T-helper 2 cell treated with Interferon-gamma antibody and Interleukin-4, amounts not matched to agents 5 μg/mL and 100 μg/mL, for 36 hours (primary cell): Measurements from ENCODE around the gene ZBED6.
A peak's percentile ranks its signal among the peaks of the same experiment; 100 is the strongest.
"Not testable (repeated sequence)": the region's sequence is repeated elsewhere in the genome, so short reads cannot be mapped to it uniquely, and the experiment has no call there.

Source experiments
- DNase-seq: peaks from one replicate; pipeline ENCODE4 v3.0.0; 2021; ENCODE audit warnings: low spot score
- H3K27ac Mint-ChIP-seq: one replicate; pipeline ENCODE4 v1.8.0; 2021; ENCODE audit warnings: mild to moderate bottlenecking, mixed read lengths
- H3K27me3 Mint-ChIP-seq: one replicate; pipeline ENCODE4 v1.8.0; 2021; ENCODE audit warnings: low read depth, mixed read lengths
- H3K36me3 Mint-ChIP-seq: one replicate; pipeline ENCODE4 v1.8.0; 2021; ENCODE audit warnings: low read depth, mixed read lengths
- H3K4me1 Mint-ChIP-seq: one replicate; pipeline ENCODE4 v1.8.0; 2021; ENCODE audit warnings: low read depth, mixed read lengths
- H3K4me3 Mint-ChIP-seq: one replicate; pipeline ENCODE4 v1.8.0; 2022; ENCODE audit warnings: mild to moderate bottlenecking, moderate library complexity, mixed read lengths
- H3K9me3 Mint-ChIP-seq: one replicate; pipeline ENCODE4 v1.8.0; 2021; ENCODE audit warnings: mixed read lengths

Gene ZBED6

DNA sequence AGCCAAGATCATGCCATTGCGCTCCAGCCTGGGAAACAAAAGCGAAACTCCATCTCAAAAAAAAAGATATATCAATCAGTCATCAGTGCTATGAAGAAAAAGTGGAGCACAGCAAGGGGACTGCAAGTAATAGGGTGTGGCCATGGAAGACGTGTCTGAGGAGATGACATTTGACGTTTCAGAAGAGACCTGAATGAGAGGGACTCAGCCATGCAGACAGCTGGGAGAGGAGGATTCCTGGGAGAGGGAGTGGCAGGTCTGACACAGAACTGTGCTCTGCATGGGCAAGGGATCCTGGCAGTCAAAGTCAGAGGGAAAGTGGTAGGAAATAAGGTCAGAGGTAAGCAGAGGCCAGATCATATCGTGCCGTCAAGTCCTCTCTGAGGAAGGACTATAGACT lies 27.2 kb upstream of the ZBED6 start:
- H3K27me3 Mint-ChIP-seq: no peaks in the 10 kb centered on the region
- H3K36me3 Mint-ChIP-seq: peaks cover 38% of the 10 kb centered on the region
- H3K27ac Mint-ChIP-seq: peak overlapping the region; percentile 78
- H3K4me3 Mint-ChIP-seq: peak overlapping the region; percentile 28
- DNase-seq: no peak
- H3K4me1 Mint-ChIP-seq: peaks cover 36% of the 10 kb centered on the region
- H3K9me3 Mint-ChIP-seq: no peaks in the 10 kb centered on the region

DNA sequence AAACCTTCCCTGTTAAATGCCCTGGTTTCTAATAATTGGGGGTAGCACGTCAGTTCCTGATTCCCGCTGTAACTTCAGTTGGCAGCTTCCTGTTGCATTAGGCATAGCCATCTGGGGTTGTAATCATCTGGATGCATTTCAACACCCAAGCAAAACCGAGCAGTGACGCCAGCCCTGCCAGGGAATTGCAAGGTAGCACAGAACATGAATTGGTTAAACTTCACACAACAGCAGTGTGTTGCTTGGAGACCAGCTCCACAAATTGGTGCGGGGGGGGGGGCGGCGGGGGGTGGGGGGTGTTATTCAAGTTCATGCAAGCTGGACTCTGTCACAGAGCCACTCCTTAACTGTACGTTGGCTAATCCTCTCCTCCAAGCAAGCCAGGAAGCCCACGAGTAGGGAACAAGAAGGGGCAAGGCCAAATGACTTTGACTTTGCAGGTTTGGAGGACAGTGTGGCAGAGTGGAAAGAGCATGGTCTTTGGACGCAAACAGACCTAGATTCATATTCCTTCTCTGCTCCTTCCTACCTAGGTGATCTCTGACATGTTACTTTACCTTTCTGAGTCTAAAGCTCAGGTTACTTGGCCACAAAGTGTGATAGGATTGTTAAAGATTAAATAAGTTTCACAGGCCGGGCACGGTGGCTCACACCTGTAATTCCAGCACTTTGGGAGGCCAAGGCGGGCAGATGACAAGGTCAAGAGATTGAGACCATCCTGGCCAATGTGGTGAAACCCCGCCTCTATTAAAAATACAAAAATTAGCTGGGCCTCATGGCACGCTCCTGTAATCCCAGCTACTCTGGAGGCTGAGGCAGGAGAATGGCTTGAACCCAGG lies 25.7 kb upstream of the ZBED6 start:
- H3K4me1 Mint-ChIP-seq: peaks cover 23% of the 10 kb centered on the region
- H3K9me3 Mint-ChIP-seq: no peaks in the 10 kb centered on the region
- no peak overlapping the region for H3K4me3 Mint-ChIP-seq
- H3K36me3 Mint-ChIP-seq: peaks cover 50% of the 10 kb centered on the region
- no peaks in the 10 kb centered on the region for H3K27me3 Mint-ChIP-seq
- peak overlapping the region; percentile 60 for H3K27ac Mint-ChIP-seq
- no peak for DNase-seq

DNA sequence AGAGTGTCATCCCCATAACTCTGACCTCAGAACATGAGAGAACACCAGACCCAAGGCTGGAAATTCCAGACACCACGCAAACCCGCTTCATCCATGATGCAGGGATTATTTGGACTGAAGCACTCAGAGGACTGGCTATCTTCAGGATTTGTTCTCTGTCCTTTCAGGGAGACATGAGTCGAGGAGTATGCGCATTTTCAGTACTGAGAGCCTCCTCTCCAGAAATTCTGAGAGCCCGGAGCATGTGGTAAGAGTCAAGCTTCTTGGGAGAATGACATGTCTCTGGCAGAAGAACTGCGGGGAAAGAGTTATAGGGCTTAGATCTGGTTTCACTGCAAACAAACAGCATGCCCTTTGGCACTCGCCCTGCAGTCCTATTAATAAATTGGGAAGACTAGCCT lies 23.5 kb upstream of the ZBED6 start:
- H3K36me3 Mint-ChIP-seq: peaks cover 65% of the 10 kb centered on the region
- no peaks in the 10 kb centered on the region for H3K27me3 Mint-ChIP-seq
- H3K27ac Mint-ChIP-seq: no peak overlapping the region
- H3K4me1 Mint-ChIP-seq: peaks cover 18% of the 10 kb centered on the region
- no peak for DNase-seq
- H3K9me3 Mint-ChIP-seq: no peaks in the 10 kb centered on the region
- H3K4me3 Mint-ChIP-seq: no peak overlapping the region

DNA sequence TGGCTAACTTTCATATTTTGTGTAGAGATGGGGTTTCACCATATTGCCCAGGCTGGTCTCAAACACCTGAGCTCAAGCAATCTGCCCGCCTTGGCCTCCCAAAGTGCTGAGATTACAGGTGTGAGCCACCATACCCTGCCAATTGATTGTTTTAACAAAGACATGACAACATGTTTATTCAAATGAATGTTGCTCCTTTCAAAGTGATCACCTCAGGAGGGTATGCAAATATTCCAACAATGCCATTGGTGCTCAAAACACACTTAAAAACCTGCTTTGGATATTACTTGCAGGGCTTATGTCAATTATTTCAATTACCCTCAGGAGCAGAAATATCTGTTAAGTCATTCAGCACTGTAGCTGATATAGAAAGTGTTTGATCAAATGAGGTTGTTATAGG lies 22.6 kb upstream of the ZBED6 start:
- no peaks in the 10 kb centered on the region for H3K9me3 Mint-ChIP-seq
- no peaks in the 10 kb centered on the region for H3K27me3 Mint-ChIP-seq
- no peak for DNase-seq
- peaks cover 66% of the 10 kb centered on the region for H3K36me3 Mint-ChIP-seq
- H3K4me1 Mint-ChIP-seq: peaks cover 17% of the 10 kb centered on the region
- H3K27ac Mint-ChIP-seq: no peak overlapping the region
- no peak overlapping the region for H3K4me3 Mint-ChIP-seq

DNA sequence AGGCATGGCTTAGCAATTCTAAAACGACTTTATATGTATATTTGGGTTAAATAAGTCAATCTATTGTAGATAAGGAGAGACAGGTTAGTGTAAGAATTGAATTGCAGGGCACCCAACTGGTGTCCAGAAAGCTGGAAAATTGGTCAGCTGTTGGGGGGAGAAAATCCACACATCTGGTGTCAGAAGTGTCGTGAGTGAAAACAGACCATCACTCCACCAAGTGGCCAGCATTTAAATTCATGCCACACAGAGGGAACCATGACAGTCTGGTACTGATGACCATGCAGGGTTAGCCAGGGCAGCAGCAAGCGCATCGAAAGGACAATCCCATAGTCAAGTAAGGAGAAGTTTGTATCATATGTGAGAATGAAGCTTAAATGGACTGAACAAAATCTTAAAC lies 18.8 kb upstream of the ZBED6 start:
- Mint-ChIP-seq H3K27me3 (no peaks in the 10 kb centered on the region), H3K4me3 (no peak overlapping the region), H3K27ac (no peak overlapping the region), H3K36me3 (peaks cover 44% of the 10 kb centered on the region), H3K4me1 (peaks cover 7% of the 10 kb centered on the region), H3K9me3 (no peaks in the 10 kb centered on the region)
- DNase-seq: no peak

DNA sequence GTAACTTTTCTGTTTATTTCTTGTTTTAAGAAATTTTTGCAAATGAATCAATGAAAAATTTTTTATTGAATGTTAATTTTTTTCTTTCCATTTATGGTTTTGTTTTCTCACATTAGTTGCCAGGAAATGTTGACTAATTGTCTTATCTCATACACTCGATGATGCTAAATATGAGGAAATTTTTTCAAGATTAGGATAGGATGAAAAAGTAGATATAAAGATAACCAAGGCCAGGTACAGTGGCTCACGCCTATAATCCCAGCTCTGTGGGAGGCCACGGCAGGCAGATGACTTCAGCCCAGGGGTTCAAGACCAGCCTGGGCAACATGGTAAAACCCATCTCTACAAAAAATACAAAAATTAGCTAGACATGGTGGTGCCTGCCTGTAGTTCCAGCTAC lies 17.8 kb upstream of the ZBED6 start:
- H3K36me3 Mint-ChIP-seq: peaks cover 37% of the 10 kb centered on the region
- H3K4me1 Mint-ChIP-seq: peaks cover 7% of the 10 kb centered on the region
- no peaks in the 10 kb centered on the region for H3K9me3 Mint-ChIP-seq
- no peak overlapping the region for H3K4me3 Mint-ChIP-seq
- H3K27ac Mint-ChIP-seq: no peak overlapping the region
- DNase-seq: no peak
- no peaks in the 10 kb centered on the region for H3K27me3 Mint-ChIP-seq

DNA sequence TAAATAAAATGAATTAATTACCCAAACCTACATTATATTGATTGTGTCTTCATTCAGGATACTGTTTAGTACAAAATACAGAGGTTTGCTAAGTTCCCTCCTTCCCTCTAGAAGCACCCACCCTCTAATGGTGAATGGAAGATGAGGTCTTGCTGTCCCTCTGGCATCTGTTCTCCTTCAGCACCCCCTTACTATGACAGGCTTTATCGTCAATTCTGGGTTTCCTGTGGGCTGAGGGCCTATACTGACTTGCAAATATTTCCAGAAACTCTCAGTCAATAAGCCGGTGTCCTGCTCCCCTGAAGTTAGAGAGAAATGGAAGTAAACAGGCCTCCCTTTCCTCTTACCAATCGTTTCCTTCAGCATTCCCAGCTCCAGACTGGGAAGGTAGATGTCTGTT lies 17.3 kb upstream of the ZBED6 start:
- Mint-ChIP-seq H3K27ac (no peak overlapping the region), H3K27me3 (no peaks in the 10 kb centered on the region)

DNA sequence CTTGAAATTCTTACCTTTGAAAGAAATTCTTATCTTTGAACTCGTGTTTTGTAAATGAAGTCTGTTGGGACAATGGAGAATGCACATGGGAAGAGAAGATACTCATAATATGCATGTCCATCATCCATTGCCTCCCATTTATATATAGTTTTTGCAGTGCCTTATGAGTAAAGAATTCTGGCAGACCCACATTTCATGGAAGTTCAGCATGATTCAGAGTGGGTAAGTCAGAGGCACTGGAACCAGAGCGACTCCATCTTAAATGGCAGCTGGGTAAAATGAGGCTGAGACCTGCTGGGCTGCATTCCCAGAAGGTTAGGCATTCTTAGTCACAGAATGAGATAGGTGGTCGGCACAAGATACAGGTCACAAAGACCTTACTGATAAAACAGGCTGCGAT lies 16.6 kb upstream of the ZBED6 start:
- Mint-ChIP-seq H3K27me3 (no peaks in the 10 kb centered on the region), H3K4me3 (no peak overlapping the region), H3K9me3 (no peaks in the 10 kb centered on the region), H3K36me3 (peaks cover 28% of the 10 kb centered on the region), H3K4me1 (peaks cover 7% of the 10 kb centered on the region), H3K27ac (no peak overlapping the region)
- DNase-seq: no peak

More for the DNA sequence above, 17.3 kb upstream of the ZBED6 start:
- H3K9me3 Mint-ChIP-seq: no peaks in the 10 kb centered on the region
- peaks cover 32% of the 10 kb centered on the region for H3K36me3 Mint-ChIP-seq
- no peak for DNase-seq
- H3K4me3 Mint-ChIP-seq: no peak overlapping the region
- peaks cover 7% of the 10 kb centered on the region for H3K4me1 Mint-ChIP-seq

DNA sequence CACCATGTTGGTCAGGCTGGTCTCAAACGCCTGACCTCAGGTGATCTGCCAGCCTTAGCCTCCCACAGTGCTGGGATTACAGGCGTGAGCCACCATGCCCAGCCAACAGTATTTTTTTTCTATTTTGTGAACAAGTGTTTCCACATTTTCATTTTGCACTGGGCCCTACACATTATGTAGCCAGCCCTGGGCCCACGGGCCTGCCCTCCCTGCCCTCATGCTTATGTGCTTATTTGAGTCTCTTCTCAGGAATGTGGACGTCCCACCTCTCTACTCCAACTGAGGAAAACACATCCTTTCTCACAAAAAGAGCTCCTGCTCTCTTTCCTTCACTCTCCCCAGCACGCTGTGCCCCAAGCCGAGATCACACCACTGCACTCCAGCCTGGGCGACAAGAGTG lies 13.5 kb upstream of the ZBED6 start:
- Mint-ChIP-seq H3K4me3 (no peak overlapping the region), H3K9me3 (no peaks in the 10 kb centered on the region), H3K27me3 (peaks cover 4% of the 10 kb centered on the region), H3K4me1 (peaks cover under 1% of the 10 kb centered on the region), H3K36me3 (peaks cover under 1% of the 10 kb centered on the region), H3K27ac (no peak overlapping the region)
- DNase-seq: no peak

DNA sequence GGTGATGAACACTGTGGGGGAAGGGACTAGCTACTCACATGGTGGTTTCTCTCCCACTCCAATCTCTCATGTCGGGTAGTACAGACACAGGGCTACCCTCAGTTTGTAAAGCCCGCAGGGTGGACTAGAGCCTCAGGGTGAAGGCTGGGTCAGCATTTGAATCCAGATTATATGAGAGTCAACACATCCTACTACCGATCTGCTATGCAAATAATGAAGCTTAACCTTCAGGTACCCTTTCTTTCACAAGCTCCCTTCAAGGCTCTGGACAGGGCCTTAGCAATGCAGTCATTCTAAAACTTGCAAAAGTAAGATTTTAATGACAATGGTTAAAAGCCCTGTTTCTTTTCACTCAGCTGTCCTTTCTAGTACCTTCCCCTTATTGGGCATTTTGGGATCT lies 5.5 kb upstream of the ZBED6 start:
- H3K27me3 Mint-ChIP-seq: peaks cover 4% of the 10 kb centered on the region

DNA sequence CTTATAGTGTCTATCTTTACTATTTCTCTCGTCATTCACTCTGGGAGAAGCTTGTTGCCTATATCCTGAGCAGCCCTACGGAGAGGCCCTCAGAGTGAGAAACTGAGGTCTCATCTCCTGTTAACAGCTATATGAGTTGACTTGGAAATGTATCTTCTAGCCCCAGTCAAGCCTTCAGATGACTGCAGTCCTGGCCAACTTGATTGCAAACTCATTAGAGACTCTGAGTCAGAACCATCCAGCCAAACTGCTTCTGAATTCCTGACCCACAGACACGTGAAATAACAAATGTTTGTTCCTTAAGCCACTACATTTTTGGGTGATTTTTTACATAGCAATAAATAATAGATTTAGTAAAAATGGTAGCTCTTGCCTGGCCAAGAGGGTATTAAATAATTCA lies 3.9 kb upstream of the ZBED6 start:
- Mint-ChIP-seq H3K4me3 (no peak overlapping the region), H3K9me3 (no peaks in the 10 kb centered on the region), H3K27ac (no peak overlapping the region), H3K4me1 (peaks cover 7% of the 10 kb centered on the region), H3K36me3 (peaks cover 6% of the 10 kb centered on the region), H3K27me3 (no peaks in the 10 kb centered on the region)
- no peak for DNase-seq

More for the DNA sequence above, 5.5 kb upstream of the ZBED6 start:
- DNase-seq: no peak
- no peaks in the 10 kb centered on the region for H3K9me3 Mint-ChIP-seq
- no peak overlapping the region for H3K27ac Mint-ChIP-seq
- no peaks in the 10 kb centered on the region for H3K36me3 Mint-ChIP-seq
- H3K4me1 Mint-ChIP-seq: peaks cover 3% of the 10 kb centered on the region
- H3K4me3 Mint-ChIP-seq: no peak overlapping the region

DNA sequence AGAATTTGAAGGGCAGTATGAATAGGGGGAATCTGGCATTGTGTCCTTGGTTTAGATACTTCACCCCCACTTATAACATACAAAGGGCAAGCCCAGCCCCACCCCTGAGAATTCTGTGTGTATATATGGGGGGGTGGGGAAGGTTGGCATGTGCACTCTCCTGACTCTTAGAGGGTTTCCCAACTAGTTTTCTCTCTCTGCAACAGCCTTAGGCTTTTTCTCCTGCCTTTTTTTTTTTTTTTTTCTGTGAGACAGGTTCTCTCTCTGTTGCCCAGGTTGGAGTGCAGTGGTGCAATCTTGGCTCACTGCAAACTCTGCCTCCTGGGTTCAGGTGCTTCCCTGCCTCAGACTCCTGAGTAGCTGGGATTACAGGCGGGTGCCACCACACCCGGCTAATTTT lies 2.9 kb upstream of the ZBED6 start:
- Mint-ChIP-seq H3K4me1 (peaks cover 15% of the 10 kb centered on the region), H3K27ac (no peak overlapping the region), H3K27me3 (no peaks in the 10 kb centered on the region), H3K9me3 (no peaks in the 10 kb centered on the region), H3K36me3 (peaks cover 13% of the 10 kb centered on the region), H3K4me3 (no peak overlapping the region)
- no peak for DNase-seq

DNA sequence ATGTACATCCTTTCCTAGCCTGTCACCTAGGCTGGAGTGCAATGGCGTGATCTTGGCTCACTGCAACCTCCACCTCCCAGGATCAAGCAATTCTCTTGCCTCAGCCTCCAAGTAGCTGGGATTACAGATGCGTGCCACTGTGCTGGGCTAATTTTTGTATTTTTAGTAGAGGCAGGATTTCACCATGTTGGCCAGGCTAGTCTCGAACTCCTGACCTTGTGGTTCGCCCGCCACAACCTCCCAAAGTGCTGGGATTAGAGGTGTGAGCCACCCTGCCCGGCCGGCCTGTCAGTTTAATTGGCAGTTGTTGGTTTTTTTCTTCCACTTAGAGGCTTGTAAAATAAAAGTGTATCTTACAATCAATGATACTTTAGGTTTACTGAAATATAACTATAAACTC lies 1.9 kb upstream of the ZBED6 start:
- H3K4me3 Mint-ChIP-seq, H3K27me3 Mint-ChIP-seq, DNase-seq, H3K27ac Mint-ChIP-seq, H3K9me3 Mint-ChIP-seq: not testable (repeated sequence)
- Mint-ChIP-seq H3K36me3 (peaks cover 24% of the 10 kb centered on the region), H3K4me1 (peaks cover 26% of the 10 kb centered on the region)

DNA sequence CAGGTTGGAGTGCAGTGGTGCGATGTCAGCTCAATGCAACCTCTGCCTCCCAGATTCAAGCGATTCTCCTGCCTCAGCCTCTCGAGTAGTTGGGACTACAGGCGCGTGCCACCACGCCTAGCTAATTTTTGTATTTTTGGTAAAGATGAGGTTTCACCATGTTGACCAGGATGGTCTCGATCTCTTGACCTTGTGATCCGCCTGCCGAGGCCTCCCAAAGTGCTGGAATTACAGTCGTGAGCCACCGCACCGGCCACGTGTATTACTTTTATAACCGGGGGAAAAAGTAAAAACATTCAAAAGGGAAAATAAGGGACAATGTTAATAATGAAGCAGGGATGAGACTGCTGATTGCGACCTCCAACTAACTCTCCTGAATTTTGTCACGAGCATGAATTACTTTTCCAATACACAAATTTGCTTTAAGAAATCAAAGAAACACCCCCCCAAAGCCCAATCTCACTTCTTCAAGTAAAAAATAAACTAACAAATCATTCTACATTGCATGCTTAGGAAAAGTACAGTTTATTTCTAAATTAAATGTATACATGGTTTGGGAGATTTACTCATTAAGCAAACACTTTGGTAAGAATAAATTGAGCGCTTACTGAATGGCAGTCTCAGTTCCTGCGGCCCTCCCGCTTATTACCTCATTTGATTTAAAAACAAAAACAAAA lies 521 bp upstream of the ZBED6 start:
- peaks cover 33% of the 10 kb centered on the region for H3K36me3 Mint-ChIP-seq
- no peaks in the 10 kb centered on the region for H3K27me3 Mint-ChIP-seq
- peak overlapping the region; percentile 94 for H3K27ac Mint-ChIP-seq
- DNase-seq: no peak
- H3K4me1 Mint-ChIP-seq: peaks cover 38% of the 10 kb centered on the region
- H3K9me3 Mint-ChIP-seq: no peaks in the 10 kb centered on the region
- H3K4me3 Mint-ChIP-seq: peak overlapping the region; percentile 91
